Adipocyte (in vitro differentiated cells): ENCODE measurements around the gene CSAD.
A peak's percentile ranks its signal among the peaks of the same experiment; 100 is the strongest.

ENCODE experiments used
- DNase-seq: peaks from one replicate; pipeline ENCODE4 v3.0.0-alpha.2; 2015; ENCODE audit warnings: low read depth
- H3K27me3 ChIP-seq: replicated peaks from 2 replicates; pipeline ENCODE4 v1.7.0; 2013; ENCODE audit warnings: mild to moderate bottlenecking, low read length, moderate library complexity; ENCODE audit not compliant: control insufficient read depth, insufficient read depth
- H3K36me3 ChIP-seq: 2 replicates; pipeline ENCODE4 v1.7.0; 2013; ENCODE audit warnings: low read length, mild to moderate bottlenecking, moderate library complexity; ENCODE audit not compliant: control insufficient read depth, insufficient read depth, severe bottlenecking
- H3K4me1 ChIP-seq: 2 replicates; pipeline ENCODE4 v1.7.0; 2013; ENCODE audit warnings: mild to moderate bottlenecking, low read length, moderate library complexity; ENCODE audit not compliant: control insufficient read depth, insufficient read depth
- H3K4me3 ChIP-seq: 2 replicates; pipeline ENCODE4 v1.7.0; 2013; ENCODE audit warnings: mild to moderate bottlenecking, low read length, moderate library complexity
- H3K9ac ChIP-seq: 2 replicates; pipeline ENCODE4 v1.7.0; 2013; ENCODE audit warnings: mild to moderate bottlenecking, low read length, moderate library complexity
- H3K9me3 ChIP-seq: 2 replicates; pipeline ENCODE4 v1.7.0; 2013; ENCODE audit warnings: mild to moderate bottlenecking, low read length, moderate library complexity; ENCODE audit not compliant: control insufficient read depth

The CSAD gene

DNA sequence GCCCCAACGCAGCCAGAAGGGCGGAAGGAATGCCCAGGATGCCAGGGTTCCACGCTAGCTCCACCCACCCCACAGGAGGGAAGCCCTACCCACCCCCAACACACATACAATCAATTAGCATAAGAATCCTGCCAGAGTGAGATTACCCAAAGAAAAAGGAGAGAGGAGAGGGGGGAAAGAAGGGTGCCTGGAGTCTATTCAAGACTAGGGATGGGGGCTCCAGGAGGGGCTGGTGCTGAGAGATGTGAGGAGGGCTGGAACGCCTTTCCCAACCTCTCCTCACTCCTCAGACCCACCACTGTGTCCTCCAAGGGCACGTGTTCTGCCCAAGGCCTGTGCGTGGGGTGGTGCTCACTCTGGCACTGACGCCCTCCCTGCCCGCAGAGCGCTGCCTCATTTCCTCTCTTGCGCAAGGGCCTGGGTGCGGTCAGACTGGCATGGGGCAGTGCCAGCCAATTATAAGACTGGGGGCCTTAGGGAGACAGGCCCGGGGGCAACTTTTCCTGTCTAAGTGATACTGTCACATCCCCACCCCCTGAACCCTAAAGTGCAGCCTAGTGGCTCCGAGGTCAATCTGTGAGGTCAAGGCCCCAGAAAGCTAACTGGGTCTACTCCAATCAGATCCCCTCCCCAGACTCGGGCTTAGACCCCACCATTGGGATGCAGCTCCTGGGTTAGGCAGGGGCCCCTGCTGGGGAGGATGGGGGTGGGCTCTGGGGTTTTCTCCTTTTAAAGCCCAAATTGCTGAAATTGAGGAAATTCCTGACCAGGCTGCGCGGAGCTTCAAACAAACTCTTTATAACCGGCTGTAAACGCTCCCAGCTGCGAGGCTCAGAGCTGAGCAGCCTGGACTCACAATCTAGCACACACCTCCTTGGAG lies 36.6 kb upstream of the CSAD start:
- Histone ChIP-seq H3K36me3 (peaks cover 25% of the 10 kb centered on the region), H3K4me1 (peaks cover 22% of the 10 kb centered on the region), H3K9ac (peak overlapping the region; percentile 78), H3K9me3 (no peaks in the 10 kb centered on the region), H3K27me3 (no peaks in the 10 kb centered on the region), H3K4me3 (peak overlapping the region; percentile 74)
- peak; percentile 72 for DNase-seq

DNA sequence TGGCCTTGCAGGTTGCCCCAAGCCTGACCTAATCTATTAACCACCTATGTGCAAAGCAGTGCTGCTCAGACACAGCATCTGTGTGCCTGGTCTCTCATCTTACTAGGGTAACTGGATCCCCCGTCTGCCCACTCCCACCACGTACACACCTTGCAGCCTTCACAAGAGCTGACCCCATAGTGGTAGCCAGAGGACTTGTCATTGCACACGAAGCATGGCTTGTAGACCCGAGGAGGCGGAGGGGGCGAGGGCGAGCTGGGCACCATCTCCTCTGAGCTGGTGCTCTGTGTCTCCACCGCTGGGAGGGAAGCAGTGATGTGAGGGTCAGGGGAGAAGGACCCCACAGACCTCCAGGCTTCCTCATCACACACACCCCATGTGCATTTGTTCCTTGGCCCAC lies 34.8 kb upstream of the CSAD start:
- no peak for DNase-seq
- Histone ChIP-seq H3K4me1 (peaks cover 20% of the 10 kb centered on the region), H3K9me3 (no peaks in the 10 kb centered on the region), H3K36me3 (peaks cover 43% of the 10 kb centered on the region), H3K4me3 (no peak overlapping the region), H3K27me3 (no peaks in the 10 kb centered on the region), H3K9ac (no peak overlapping the region)

DNA sequence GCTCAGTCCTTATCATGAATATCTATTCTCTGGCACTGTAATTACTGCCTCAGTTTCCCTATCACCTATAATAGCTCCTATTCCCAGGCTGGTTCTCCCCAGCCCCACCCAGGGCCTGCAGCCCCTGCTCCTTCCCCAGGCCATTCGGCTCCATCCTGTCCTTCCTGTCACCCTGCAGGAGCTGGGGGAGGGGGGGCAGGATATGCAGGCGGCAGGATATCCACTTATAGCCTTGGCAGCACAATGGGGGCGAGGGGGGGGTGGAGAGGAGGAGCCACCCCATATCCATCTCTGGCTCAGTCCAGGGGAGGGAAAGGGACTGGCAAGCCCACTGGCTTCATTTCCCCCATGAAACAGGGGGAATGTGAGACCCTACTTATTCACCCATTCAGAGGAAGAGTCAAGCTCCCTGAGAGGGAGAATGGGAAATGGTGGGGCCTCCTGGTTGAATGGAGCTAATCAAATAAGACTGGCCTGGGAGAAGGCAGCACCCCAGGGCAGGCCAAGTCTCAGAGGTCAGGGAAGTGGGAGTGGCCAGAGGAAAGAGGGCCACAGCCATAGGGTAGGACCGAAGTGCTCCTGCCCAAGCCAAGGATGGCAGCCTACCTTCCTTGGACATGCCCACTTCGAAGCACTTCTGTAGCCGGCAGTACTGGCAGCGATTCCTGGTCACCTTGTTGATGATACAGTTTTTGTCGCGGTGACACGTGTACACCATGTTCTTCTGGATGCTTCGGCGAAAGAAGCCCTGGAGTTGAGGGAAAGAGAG lies 34.1 kb upstream of the CSAD start:
- no peak overlapping the region for H3K9ac ChIP-seq
- H3K4me1 ChIP-seq = peaks cover 20% of the 10 kb centered on the region
- H3K27me3 ChIP-seq = no peaks in the 10 kb centered on the region
- H3K9me3 ChIP-seq = no peaks in the 10 kb centered on the region
- DNase-seq = no peak
- H3K36me3 ChIP-seq = peaks cover 43% of the 10 kb centered on the region
- H3K4me3 ChIP-seq = no peak overlapping the region

DNA sequence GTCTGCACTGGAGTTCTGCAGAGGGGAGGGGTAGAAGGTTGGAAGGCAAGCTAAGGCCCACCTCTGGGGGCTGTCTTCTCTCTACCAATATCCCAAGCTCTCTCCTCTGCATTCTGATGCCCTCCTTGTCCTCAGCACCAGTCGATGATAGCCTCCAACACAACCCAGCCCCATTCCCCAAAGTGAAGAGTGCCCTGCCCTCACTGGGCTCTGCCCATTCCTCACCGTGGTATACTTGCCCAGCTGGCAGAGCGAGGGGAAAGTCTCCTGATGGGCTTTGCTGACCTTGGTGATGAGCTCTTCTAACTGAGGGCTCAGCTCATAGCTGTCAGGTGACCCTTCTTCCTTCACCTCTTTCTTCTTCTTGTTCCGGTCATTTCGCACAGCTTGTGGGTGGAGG lies 33.5 kb upstream of the CSAD start:
- no peak overlapping the region for H3K9ac ChIP-seq
- no peak for DNase-seq
- peaks cover 43% of the 10 kb centered on the region for H3K36me3 ChIP-seq
- H3K27me3 ChIP-seq = no peaks in the 10 kb centered on the region
- H3K4me1 ChIP-seq = peaks cover 21% of the 10 kb centered on the region
- no peak overlapping the region for H3K4me3 ChIP-seq
- H3K9me3 ChIP-seq = no peaks in the 10 kb centered on the region

DNA sequence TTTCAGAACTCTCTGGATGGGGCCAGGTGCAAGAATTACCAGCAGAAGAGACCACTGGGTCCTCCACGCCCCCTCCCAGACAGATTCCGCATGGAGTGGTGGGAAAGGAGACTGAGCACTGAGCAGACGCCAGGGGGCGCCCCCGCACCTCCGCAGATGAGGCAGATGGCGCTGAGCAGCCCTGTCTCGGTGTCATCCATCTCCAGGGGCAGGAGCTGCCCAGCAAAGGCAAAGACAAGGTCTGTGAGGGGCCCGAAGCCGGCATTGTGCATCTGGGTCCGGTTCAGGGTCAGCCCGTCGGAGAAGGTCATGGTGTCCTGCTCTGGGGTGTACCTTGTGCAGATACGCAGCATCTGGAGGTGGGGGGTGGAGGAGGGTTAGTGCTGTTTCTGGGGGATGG lies 32.6 kb upstream of the CSAD start:
- Histone ChIP-seq H3K4me3 (no peak overlapping the region), H3K9ac (peak overlapping the region; percentile 23), H3K27me3 (no peaks in the 10 kb centered on the region), H3K4me1 (peaks cover 28% of the 10 kb centered on the region), H3K36me3 (peaks cover 43% of the 10 kb centered on the region), H3K9me3 (no peaks in the 10 kb centered on the region)
- DNase-seq = peak; percentile 87

DNA sequence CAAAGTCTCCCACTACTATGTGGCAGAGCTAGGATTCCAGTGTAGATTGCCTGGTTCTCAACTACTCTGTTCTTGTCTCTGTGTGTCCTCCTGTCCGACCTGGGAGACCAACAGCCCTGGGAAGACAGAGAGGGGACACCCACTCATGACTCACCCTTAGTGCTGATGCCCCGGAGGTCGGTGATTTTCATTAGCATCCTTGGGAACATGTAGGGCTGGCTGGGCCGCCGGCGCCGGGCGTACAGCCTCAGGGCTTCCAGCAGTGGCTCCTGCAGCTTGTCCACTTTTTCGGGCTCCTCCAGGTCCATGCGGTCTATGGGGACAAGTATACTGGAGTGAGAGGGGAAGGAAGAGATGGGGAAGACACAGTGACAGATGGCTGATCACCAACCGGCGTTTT lies 32.2 kb upstream of the CSAD start:
- Histone ChIP-seq H3K9ac (peak overlapping the region; percentile 23), H3K27me3 (no peaks in the 10 kb centered on the region), H3K4me3 (no peak overlapping the region), H3K36me3 (peaks cover 43% of the 10 kb centered on the region), H3K4me1 (peaks cover 28% of the 10 kb centered on the region), H3K9me3 (no peaks in the 10 kb centered on the region)
- DNase-seq = no peak

DNA sequence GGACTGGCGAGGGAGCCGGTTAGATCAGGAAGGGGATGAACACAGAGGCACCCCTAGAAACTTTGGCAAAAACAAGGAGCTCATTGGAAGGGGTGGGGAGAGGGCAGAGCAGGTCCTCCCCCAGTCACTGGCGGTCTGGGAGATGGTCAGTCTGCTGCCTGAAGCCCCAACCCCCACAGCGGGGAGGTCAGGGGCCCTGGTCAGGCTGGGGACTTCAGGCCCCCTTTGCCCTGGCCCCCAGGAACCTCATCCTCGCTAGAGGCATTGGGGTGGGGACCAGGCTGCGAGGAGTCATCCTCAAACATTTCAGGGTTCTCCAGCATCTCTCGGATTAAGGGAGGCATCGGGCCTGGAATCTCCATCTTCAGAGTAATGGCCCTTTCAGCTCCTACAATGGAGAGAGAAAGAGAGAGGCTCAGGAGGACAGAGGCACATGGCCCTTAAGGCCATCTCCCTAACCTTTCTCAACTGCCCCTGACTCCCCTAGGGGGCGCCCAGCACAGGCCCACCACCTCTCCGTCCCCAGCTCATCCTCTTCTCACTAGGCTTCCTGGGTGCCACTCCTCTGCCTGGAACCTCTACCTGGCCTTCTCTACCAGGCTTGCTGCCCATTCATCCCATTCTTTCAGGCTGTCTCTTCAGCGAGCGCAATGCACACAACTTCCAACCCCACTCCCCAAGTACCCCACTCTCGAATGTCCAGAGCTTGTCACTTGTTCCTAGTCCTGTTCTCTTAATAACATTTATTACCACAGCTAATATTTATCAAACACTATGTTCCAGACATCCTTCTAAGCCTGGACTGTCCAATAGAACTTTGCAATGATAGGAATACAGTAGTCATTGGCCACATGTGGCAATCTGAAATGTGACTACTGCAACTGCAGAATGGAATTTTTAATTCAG lies 31.0 kb upstream of the CSAD start:
- H3K9me3 ChIP-seq = no peaks in the 10 kb centered on the region
- H3K4me3 ChIP-seq = no peak overlapping the region
- H3K9ac ChIP-seq = no peak overlapping the region
- DNase-seq = no peak
- peaks cover 43% of the 10 kb centered on the region for H3K36me3 ChIP-seq
- H3K27me3 ChIP-seq = no peaks in the 10 kb centered on the region
- H3K4me1 ChIP-seq = peaks cover 21% of the 10 kb centered on the region

DNA sequence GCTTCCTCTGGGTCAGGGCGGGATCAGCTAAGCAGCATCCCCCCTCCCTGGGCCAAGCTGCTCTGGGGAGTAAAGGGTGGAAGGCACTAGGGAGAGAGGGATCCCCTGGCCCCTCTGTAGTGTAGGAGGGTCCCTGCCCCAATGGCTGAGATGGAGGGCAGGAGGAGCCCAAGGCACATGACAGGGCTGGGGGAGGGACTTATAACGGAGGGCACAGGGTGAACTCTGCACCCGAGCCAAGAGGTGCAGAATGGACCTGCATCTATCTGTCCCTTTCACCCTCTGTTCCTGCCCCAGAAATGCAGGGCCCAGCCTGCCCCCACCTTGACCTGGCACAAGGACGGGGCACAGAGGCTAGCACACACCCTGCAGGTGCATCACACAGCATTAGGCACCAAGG lies 30.1 kb upstream of the CSAD start:
- peaks cover 43% of the 10 kb centered on the region for H3K36me3 ChIP-seq
- H3K4me1 ChIP-seq = peaks cover 28% of the 10 kb centered on the region
- DNase-seq = no peak
- no peaks in the 10 kb centered on the region for H3K9me3 ChIP-seq
- H3K27me3 ChIP-seq = no peaks in the 10 kb centered on the region
- no peak overlapping the region for H3K9ac ChIP-seq
- no peak overlapping the region for H3K4me3 ChIP-seq

DNA sequence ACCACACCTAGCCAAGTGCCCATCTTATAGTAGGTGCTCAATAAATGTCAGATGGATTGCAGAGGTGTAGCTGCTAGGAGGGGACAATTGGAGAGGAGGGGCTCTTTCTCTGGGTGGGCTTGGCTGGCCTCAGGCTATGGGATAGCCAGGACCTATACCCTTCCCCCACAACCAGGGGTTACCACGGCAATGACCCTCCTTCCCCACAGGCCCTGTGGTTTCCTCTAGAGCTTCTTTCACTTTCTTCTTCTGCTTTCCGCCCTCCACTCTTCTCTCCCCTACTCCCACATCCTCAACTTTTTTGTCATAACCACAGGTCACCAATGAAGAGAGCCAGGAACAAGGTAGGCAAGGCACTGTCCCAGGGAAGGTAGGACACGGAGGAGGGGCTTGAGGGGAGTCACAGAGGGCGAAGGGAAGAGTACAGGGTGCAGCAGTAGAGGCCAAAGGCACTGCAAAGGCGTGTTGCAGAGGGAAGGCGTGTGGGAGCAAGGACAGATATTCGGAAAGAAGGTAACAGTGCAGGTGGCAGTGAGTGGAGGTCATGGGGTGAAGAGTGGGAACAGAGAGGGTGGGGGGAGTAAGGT lies 28.2 kb upstream of the CSAD start:
- H3K27me3 ChIP-seq = no peaks in the 10 kb centered on the region
- H3K4me1 ChIP-seq = peaks cover 36% of the 10 kb centered on the region
- H3K9ac ChIP-seq = peak overlapping the region; percentile 16
- no peak overlapping the region for H3K4me3 ChIP-seq
- DNase-seq = no peak
- H3K9me3 ChIP-seq = no peaks in the 10 kb centered on the region
- peaks cover 31% of the 10 kb centered on the region for H3K36me3 ChIP-seq

DNA sequence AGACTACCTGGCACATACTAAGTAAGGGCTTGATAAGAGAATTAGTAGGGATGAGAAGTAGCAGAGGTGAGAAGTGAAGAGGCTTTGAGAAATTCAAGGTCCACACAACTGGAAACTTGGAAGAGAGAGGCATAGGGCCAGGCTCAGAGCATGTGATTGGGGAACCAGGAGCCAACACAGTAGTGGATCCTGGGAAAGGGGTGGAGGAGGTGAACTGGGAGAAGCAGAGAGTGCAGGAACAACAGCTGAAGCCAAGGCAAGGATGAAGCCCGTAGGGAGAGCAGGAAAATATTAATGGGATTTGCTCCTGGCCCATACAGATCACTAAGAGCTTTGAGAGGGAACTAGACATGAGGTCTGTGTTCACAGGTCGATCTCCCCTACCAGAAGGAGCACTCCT lies 27.7 kb upstream of the CSAD start:
- no peaks in the 10 kb centered on the region for H3K9me3 ChIP-seq
- peaks cover 36% of the 10 kb centered on the region for H3K4me1 ChIP-seq
- H3K27me3 ChIP-seq = no peaks in the 10 kb centered on the region
- no peak overlapping the region for H3K9ac ChIP-seq
- H3K36me3 ChIP-seq = peaks cover 27% of the 10 kb centered on the region
- no peak for DNase-seq
- no peak overlapping the region for H3K4me3 ChIP-seq
